NCI-H345 treated with DMSO at 0.1 percent for 48 hours (cell line): Measurements from ENCODE around the gene KAZN.
"Not testable (repeated sequence)": the region's sequence is repeated elsewhere in the genome, so short reads cannot be mapped to it uniquely, and the experiment has no call there.

Experiments used
- DNase-seq: peaks from one replicate; lab custom pipeline; 2025; ENCODE audit not compliant: unreplicated experiment; lab: John Stamatoyannopoulos, UW

Gene KAZN

GRCh38 chr1:14598498-14599182 lies at the start of gene KAZN:
TSS of gene KAZN (plus strand) at chr1:14598685.
- DNase-seq = peak; percentile 19

GRCh38 chr1:14549897-14550620 lies 48.4 kb upstream of the KAZN start:
- peak; percentile 34 for DNase-seq

DNA sequence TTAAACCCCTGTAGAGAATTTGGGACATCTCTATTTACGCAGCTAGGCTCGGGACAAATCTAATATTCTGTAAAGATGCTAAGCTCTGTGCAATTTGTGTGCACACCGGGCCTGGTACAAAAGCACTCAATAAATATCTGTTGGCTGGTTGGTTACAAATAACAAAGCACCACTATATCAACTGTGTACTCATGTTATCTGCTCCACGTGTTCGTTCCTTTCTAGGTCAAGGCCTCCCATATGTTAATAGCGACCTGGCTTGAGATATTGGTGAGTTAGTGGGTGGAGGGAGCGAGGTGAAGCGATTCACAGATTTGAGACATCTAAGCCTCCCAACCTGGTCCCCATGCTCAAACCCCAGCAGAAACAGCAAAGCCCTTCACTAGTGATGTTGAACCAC lies 47.1 kb upstream of the KAZN start:
- no peak for DNase-seq

- no peak for DNase-seq
Observed at GRCh38 chr1:14552246-14552965, 46.1 kb upstream of the KAZN start.

DNA sequence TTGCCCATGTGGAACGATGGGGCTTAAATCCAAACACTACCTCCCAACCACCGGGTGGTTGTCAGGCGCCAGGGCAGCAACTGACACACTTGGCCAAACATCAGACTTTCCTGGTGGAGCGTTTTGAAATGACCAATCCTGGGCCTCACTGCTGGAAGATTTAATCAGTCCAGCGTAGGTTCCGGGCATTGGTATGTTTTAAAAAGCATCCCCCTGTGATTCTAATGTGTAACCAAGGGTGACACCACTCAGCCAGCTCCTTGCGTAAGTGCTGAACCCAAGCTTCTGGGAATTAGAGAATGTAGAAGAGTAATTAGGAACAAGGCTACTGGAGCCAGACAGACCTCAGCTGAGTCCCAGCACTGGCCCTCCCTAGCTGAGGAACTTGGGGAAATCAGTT lies 44.8 kb upstream of the KAZN start:
- DNase-seq = no peak

DNA sequence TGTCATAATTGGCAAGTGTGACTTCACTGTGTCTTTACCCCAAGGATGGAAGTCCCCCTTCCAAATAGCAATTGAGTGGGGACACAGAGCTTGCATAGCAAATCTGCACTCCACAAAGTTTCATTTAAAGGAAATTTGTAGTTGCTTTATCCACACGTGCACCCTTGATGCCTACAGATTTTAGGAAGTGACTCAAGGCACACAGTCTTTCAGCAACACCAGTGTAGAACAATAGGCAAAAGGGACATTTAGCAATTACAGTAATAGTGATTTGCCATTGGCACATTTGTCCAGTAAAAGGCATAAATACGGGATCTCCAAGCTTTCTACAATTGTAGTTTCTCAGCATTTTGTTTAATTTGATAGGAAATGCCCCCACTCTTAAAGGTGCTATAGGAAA lies 43.4 kb upstream of the KAZN start:
- no peak for DNase-seq

DNA sequence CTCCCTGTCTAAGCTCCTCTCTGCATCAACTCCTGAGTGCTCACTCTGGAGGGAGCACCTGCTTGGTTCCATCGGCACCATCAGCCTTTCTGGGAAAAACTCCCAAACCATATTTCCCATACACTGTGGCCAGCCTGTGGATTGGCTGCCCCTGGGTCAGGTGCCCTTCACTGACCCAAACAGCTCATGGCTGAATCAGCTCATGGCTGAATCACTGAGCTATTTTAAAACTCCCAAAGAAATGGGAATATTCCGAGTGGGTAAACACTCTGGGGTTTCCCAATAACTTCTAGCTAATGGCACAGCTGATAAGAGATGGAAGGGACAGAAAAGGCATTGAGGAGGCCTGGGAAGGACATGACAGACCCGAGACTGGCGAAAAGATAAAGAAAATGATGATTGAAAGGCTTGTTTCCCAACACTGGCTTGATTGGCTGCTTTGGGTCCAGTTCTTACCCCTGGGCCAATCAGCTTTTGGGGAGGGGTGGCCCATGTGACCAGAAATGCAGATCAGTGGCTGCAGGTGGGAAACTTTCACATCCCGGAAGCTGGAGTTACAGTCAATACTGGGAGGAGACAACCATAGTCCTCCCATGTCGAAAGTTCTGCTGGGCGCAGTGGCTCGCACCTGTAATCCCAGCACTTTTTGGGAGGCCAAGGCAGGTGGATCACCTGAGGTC lies 37.3 kb upstream of the KAZN start:
- no peak for DNase-seq

DNA sequence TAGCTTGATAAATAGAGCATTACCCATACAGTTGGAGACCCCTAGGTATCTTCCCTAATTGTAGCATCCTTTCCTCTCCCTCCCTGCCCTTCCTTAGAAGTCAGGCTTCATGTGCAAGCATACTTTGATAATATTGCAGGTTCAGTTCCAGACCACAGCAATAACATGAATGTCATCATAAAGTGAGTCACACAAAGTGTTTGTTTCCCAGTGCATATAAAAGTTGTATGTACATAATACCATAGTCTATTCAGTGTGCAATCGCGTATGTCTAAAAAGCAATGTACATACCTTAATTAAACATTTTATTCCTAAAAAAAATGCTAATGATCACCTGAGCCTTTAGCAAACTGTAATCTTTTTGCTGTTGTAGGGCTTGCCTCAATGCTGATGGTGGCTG lies 33.4 kb upstream of the KAZN start:
- no peak for DNase-seq

- DNase-seq = no peak
Observed at GRCh38 chr1:14567056-14567455, 31.4 kb upstream of the KAZN start.

GRCh38 chr1:14567903-14568302 lies 30.6 kb upstream of the KAZN start:
- DNase-seq = no peak

- DNase-seq = no peak
Observed at GRCh38 chr1:14568716-14569355, 29.6 kb upstream of the KAZN start.

GRCh38 chr1:14570514-14570913 lies 28.0 kb upstream of the KAZN start:
- DNase-seq = no peak

DNA sequence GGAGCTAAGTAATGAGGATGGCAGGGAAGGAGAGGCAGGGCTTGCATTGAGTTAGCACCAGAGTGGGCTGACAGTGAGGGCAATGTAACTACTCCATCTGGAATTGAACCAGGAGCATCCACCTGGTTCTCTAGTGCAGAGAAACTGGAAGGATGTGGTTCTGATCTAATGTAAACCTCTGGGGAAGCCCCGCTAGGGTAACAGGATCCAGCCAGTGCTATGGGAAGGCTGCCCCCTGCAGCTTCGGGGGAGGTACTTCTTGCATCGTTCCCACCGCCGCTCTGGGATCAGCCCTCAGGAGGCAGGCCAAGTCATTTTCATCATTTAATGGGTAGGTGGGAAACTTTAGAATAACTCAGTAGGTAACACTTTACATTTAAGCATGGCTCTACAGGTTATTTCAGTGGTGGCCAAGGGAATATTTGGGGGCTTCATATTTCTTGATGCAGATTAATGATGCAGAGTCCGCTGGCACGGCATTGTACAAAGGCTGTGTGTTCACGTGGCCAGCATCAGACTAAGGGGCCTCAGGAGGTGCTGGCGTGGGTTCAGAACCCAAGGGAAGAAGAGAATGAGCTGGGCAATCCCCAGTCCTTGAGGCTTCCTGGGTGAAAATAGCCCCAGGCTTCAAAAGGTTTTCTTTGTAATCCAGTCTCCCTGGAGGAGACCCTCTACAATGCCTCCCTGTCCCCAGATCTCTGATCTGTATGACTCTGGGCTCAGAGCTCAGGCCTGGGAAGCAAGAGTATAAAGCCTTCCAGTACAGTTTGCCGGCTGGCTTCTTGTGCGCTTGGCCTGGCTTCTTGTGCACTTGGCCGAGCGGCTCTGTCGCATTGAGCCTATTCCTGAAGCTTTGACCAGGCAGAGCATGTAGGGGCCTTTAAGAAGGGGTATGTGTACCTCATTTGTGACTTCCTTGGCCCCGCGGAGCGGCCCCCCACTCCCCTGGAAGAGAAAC lies 26.4 kb upstream of the KAZN start:
- DNase-seq = no peak

DNA sequence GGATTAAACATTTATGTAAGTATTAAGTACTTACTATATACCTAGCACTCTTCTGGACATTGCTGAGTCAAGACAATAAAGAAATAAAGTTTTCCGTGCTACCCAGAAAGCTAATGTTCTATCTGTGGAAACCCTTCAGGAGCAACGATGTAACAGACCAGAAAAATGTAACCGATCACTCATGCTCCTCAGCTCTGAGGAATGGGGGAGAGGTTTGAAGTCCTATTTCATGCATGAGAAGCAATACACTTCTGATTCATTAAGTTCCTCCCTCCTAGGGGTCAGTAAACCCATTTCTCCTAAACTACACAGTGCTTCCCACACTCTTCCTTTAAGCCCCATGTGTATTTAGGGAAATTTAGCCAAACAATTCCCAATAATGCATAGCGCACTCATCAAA lies 25.6 kb upstream of the KAZN start:
- DNase-seq = no peak

GRCh38 chr1:14576155-14576554 lies 22.3 kb upstream of the KAZN start:
- no peak for DNase-seq

DNA sequence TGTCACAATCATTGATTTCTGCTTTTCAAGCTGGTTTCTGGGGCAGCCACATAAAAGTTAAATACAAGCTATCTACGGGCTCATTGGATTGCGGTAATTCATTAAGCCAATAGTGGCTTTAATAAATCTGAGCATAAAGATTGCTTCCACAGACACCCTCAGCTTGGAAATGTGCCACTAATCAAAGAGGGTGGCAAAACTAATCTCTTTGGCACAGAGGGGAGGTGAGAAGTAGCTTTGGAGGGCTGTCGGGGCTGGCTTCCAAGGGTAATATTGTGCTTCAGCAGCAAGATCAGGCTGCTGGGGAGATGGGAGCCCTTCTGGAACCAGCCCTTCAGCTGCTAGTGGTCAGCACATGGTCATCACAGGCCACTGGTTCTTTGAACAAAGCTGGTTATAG lies 21.2 kb upstream of the KAZN start:
- no peak for DNase-seq

- DNase-seq = no peak
Observed at GRCh38 chr1:14578156-14578555, 20.3 kb upstream of the KAZN start.

GRCh38 chr1:14580295-14580694 lies 18.2 kb upstream of the KAZN start:
- not testable (repeated sequence) for DNase-seq

- no peak for DNase-seq
Observed at GRCh38 chr1:14580986-14581385, 17.5 kb upstream of the KAZN start.

DNA sequence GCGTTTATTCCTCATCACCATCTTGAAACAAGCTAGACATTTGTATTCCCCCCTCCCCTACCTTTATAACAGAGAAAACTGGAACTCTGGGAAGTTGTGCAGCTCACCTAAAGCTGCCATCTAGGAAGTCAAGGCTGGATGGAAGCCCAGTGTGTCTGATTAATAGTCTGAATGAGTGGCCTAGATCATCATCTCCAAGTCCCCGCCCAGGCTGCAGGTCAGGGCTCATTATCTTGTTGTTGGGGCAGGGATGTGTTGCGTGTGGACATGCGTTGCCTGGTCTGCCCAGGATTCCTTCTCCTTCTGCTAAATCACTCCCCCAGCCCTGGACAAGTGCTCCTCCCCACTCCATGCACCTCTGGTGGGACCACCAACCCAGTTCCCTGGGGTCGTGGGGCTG lies 14.7 kb upstream of the KAZN start:
- DNase-seq = no peak
